HepG2 (cell line): ENCODE measurements around the gene LMF2. TPM values are rescaled to one million over a fixed set of nuclear protein-coding genes. Genes with fewer than 3 reads are reported as not detected.

Experiments used
- ATAC-seq: fragments of 200-7000 bp; cut with Tn5 transposase; 3 replicates; pipeline ENCODE4 v1.9.1; 2020; ENCODE audit warnings: mild to moderate bottlenecking, moderate library complexity
- BruUV-seq: library from RNA; stranded (reverse); fragments of 400-500 nt; replicated peaks from 2 replicates; lab custom pipeline; 2021; lab: Mats Ljungman, UMichigan
- CTCF ChIA-PET: fragments of 300-600 bp; formaldehyde crosslinking; extraction: SDS; loops from one replicate; lab custom pipeline; 2021; ENCODE audit warnings: low total read pairs, inconsistent platforms, low intra/inter-chr PET ratio; lab: Yijun Ruan, JAX
- POLR2A ChIA-PET: fragments of 350-600 bp; sonication (Branson Sonifier 250); formaldehyde crosslinking; loops from one replicate; lab custom pipeline; 2020; ENCODE audit warnings: antibody characterized with exemption, inconsistent platforms; lab: Yijun Ruan, JAX
- DNase-seq: peaks from one replicate; pipeline ENCODE4 v3.0.0-alpha.2; 2015; ENCODE audit warnings: low spot score
- FAIRE-seq: peaks from 3 replicates; lab custom pipeline; 2011; peaks lifted over from hg19 to GRCh38; lab: Jason Lieb, UNC
- H2AFZ ChIP-seq: one replicate; pipeline ENCODE4 v1.6.1; 2011; ENCODE audit warnings: low read length, inconsistent platforms
- H3K27ac ChIP-seq: fragments of 300-600 bp; 3 replicates; pipeline ENCODE4 v1.8.0; 2011; ENCODE audit warnings: mixed run types, mild to moderate bottlenecking, mixed read lengths, low read length, inconsistent platforms; ENCODE audit not compliant: insufficient read depth; ENCODE audit errors: extremely low read length
- H3K27me3 ChIP-seq, 2 experiments: fragments of 200-600 bp in 1 of 2; 2 replicates in 1 of 2; 3 replicates in 1 of 2; pipeline versions ENCODE4 v1.6.0 to v1.8.0; 2011; ENCODE audit warnings: low read length in 2 of 2, mild to moderate bottlenecking in 2 of 2, moderate library complexity in 2 of 2, inconsistent platforms in 1 of 2; ENCODE audit not compliant: insufficient read depth in 2 of 2, control insufficient read depth in 1 of 2
- H3K36me3 ChIP-seq, 2 experiments: fragments of 200-600 bp in 1 of 2; replicated peaks in 1 of 2; 2 replicates in 1 of 2; 3 replicates in 1 of 2; pipeline versions ENCODE4 v1.5.1 to v1.8.0; 2011; ENCODE audit warnings: low read length in 2 of 2, inconsistent platforms in 1 of 2; ENCODE audit not compliant: insufficient read depth in 2 of 2, control insufficient read depth in 1 of 2
- H3K4me1 ChIP-seq: 2 replicates; pipeline ENCODE4 v1.5.1; 2012; ENCODE audit warnings: low read length, inconsistent platforms; ENCODE audit not compliant: insufficient read depth
- H3K4me2 ChIP-seq: 2 replicates; pipeline ENCODE4 v1.6.0; 2011; ENCODE audit warnings: low read depth, low read length, inconsistent platforms
- H3K4me3 ChIP-seq, 3 experiments: fragments of 200-600 bp in 1 of 3; sonication (generic), shearing (Covaris generic) in 1 of 3; replicated peaks in 1 of 3; 2 replicates each; pipeline ENCODE4 v1.5.1; 2011 to 2016; ENCODE audit warnings: low read length in 3 of 3, inconsistent platforms in 2 of 3, low read depth in 2 of 3, mild to moderate bottlenecking in 2 of 3, control low read depth in 1 of 3, mixed read lengths in 1 of 3; ENCODE audit not compliant: insufficient read depth in 1 of 3
- H3K79me2 ChIP-seq: one replicate; pipeline ENCODE4 v1.6.1; 2011; ENCODE audit warnings: low read length, inconsistent platforms; ENCODE audit not compliant: insufficient read depth
- H3K9ac ChIP-seq: 2 replicates; pipeline ENCODE4 v1.6.0; 2011; ENCODE audit warnings: mild to moderate bottlenecking, low read depth, low read length, inconsistent platforms; ENCODE audit not compliant: insufficient read depth
- H3K9me3 ChIP-seq: 2 replicates; pipeline ENCODE4 v1.5.1; 2012; ENCODE audit warnings: mild to moderate bottlenecking, low read length
- H4K20me1 ChIP-seq: 2 replicates; pipeline ENCODE4 v1.6.0; 2011; ENCODE audit warnings: inconsistent platforms, mild to moderate bottlenecking, low read length, moderate library complexity; ENCODE audit not compliant: insufficient read depth
- ATF7-NPFF ChIP-seq: sonication (generic); formaldehyde crosslinking; IDR thresholded peaks from 2 replicates; pipeline ENCODE4 v1.8.1; 2023; ENCODE audit warnings: mild to moderate bottlenecking, low read depth, missing genetic modification reagents, moderate library complexity
- BCL3 ChIP-seq: sonication (generic); formaldehyde crosslinking; IDR thresholded peaks from 2 replicates; pipeline ENCODE4 v1.5.1; 2020; ENCODE audit warnings: mild to moderate bottlenecking, missing genetic modification reagents, moderate library complexity
- CREB1 ChIP-seq, 2 experiments: fragments of 450-650 bp in 1 of 2; IDR thresholded peaks; 2 replicates each; pipeline ENCODE4 v1.6.1; 2016 to 2017; ENCODE audit warnings: control low read depth in 1 of 2, mild to moderate bottlenecking in 1 of 2, missing compliant biosample characterization in 1 of 2, missing genetic modification characterization in 1 of 2
- FOXP4 ChIP-seq: sonication (generic); formaldehyde crosslinking; IDR thresholded peaks from 2 replicates; pipeline ENCODE4 v1.4.0; 2020; ENCODE audit warnings: missing genetic modification reagents
- HMGXB4 ChIP-seq, 2 experiments: sonication (generic) in 1 of 2; formaldehyde crosslinking in 1 of 2; IDR thresholded peaks; 2 replicates each; pipeline versions ENCODE4 v1.4.0 to v1.6.1; 2018 to 2020; ENCODE audit warnings: missing genetic modification reagents in 2 of 2, borderline replicate concordance in 1 of 2, low read depth in 1 of 2, mild to moderate bottlenecking in 1 of 2, missing biosample characterization in 1 of 2
- HNF4G ChIP-seq, 2 experiments: sonication (generic) in 1 of 2; formaldehyde crosslinking in 1 of 2; IDR thresholded peaks; 2 replicates each; pipeline versions ENCODE4 v1.4.0 to v1.6.1; 2011 to 2020; ENCODE audit warnings: borderline replicate concordance in 2 of 2, low read depth in 2 of 2, mild to moderate bottlenecking in 2 of 2, low read length in 1 of 2, missing genetic modification reagents in 1 of 2, moderate library complexity in 1 of 2
- KLF16 ChIP-seq, 2 experiments: sonication (generic) in 1 of 2; formaldehyde crosslinking in 1 of 2; IDR thresholded peaks; 2 replicates each; pipeline versions ENCODE4 v1.6.1 to v1.8.0; 2016 to 2023; ENCODE audit warnings: missing genetic modification reagents in 2 of 2, missing compliant biosample characterization in 1 of 2
- LRRFIP1 ChIP-seq: sonication (generic); formaldehyde crosslinking; conservative IDR thresholded peaks from 2 replicates; pipeline ENCODE4 v1.4.0; 2020; ENCODE audit warnings: missing genetic modification reagents
- MTERF4 ChIP-seq: sonication (generic); formaldehyde crosslinking; IDR thresholded peaks from 2 replicates; pipeline ENCODE4 v1.8.0; 2023; ENCODE audit warnings: mild to moderate bottlenecking, missing genetic modification reagents
- PAX8 ChIP-seq: sonication (generic); formaldehyde crosslinking; IDR thresholded peaks from 2 replicates; pipeline ENCODE4 v1.8.0; 2022; ENCODE audit warnings: mild to moderate bottlenecking, missing genetic modification reagents, borderline replicate concordance
- RXRA ChIP-seq: sonication (generic); formaldehyde crosslinking; IDR thresholded peaks from 2 replicates; pipeline ENCODE4 v1.5.1; 2020; ENCODE audit warnings: missing genetic modification reagents
- ZFP36L2 ChIP-seq: sonication (generic); formaldehyde crosslinking; IDR thresholded peaks from 2 replicates; pipeline ENCODE4 v1.4.0; 2020; ENCODE audit warnings: missing genetic modification reagents
- ZNF234 ChIP-seq: sonication (generic); formaldehyde crosslinking; conservative IDR thresholded peaks from 2 replicates; pipeline ENCODE4 v1.5.1; 2020; ENCODE audit warnings: mild to moderate bottlenecking, missing genetic modification reagents
- ZNF337 ChIP-seq: sonication (generic); formaldehyde crosslinking; IDR thresholded peaks from 2 replicates; pipeline ENCODE4 v1.5.1; 2020; ENCODE audit warnings: missing genetic modification reagents, low read depth, mild to moderate bottlenecking, borderline replicate concordance
- ZNF510 ChIP-seq: sonication (generic); formaldehyde crosslinking; IDR thresholded peaks from 2 replicates; pipeline ENCODE4 v1.4.0; 2020; ENCODE audit warnings: low read depth, mild to moderate bottlenecking, missing genetic modification reagents
- WGBS: methylation state at CpG from one replicate; pipeline ENCODE4 v1.1.6; 2017; ENCODE audit warnings: low lambda C conversion rate; 5-methylcytosine and 5-hydroxymethylcytosine counted together
- in situ Hi-C: cut with HindIII; loops from 2 replicates; pipeline ENCODE4 v1.10.0; 2017; ENCODE audit warnings: low pct_unique_long_range_greater_than_20kb; ENCODE audit not compliant: extremely low pct_ligation_motif_present
- intact Hi-C: fragments of 100-400 bp; cut with micrococcal nuclease; formaldehyde crosslinking; loops from one replicate; pipeline ENCODE4 v1.10.0; 2022; ENCODE audit not compliant: unreplicated experiment
- polyA plus RNA-seq, 8 experiments: library from polyadenylated mRNA; depleted of rRNA in 3 of 8; stranded (reverse) in 7 of 8; unstranded in 1 of 8; fragments of >200 nt; fragmentation: Illumina TruSeq in 4 of 8; extraction: Trizol in 4 of 8; gene quantifications; 2 replicates each; pipeline versions ENCODE4 v1.2.1 to v1.2.3, GENCODE V29; 2011 to 2016; ENCODE audit warnings: low read depth in 4 of 8, missing spikeins in 1 of 8, mixed read lengths in 1 of 8; ENCODE audit not compliant: insufficient read depth in 1 of 8
- total RNA-seq, 5 experiments: library from RNA; depleted of rRNA; stranded (reverse); fragments of >200 nt; fragmentation: Illumina TruSeq; extraction: Trizol; gene quantifications; 2 replicates each; pipeline ENCODE4 v1.2.3, GENCODE V29; 2016; ENCODE audit warnings: low read depth in 1 of 5

Gene LMF2
- total and polyA plus RNA-seq, 2 of the 13 experiments (the other 11 are each of a cell fraction or from before 2014, with no cell fraction given): 23.3 to 30.6 TPM

DNA sequence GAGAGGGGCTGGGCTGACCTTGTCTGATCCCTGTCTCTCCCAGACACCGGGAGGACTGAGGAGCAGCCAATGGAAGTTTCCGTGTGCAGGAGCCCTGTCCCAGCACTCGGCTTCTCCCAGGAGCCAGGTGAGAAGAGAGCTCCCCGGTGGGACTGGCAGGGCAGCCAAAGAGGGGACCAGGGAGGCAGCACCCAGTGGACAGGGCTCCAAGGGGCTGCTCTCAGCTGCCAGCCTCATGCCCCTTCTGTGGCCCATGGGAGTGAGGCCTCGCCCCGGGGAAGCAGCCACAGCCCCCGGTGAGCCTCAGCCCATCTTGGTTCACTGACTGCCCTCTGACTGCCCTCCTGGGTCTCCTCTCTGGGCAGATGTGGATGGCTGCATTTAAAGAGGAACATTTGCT, 11.1 kb upstream of the LMF2 start:
- WGBS: 90% methylated on average over 2 of the region's 7 CpGs
- POLR2A ChIA-PET: no interaction called here
- TF ChIP-seq HMGXB4 (CRISPR knock-in tag; IDR thresholded peaks at IDR 0.05; ENCODE audit: borderline replicate concordance in 1 of 2, low read depth in 1 of 2) (no peak), KLF16 (CRISPR knock-in tag; IDR thresholded peaks at IDR 0.05) (no peak), ZFP36L2 (CRISPR knock-in tag) (no peak), ZNF510 (CRISPR knock-in tag) (no peak), RXRA (CRISPR knock-in tag) (no peak), BCL3 (no peak), ZNF337 (CRISPR knock-in tag) (no peak), ZNF234 (CRISPR knock-in tag) (no peak), LRRFIP1 (CRISPR knock-in tag) (no peak), ATF7-NPFF (no peak), HNF4G (IDR thresholded peaks at IDR 0.05; ENCODE audit: borderline replicate concordance, low read depth, low read length) (no peak), HNF4G (CRISPR knock-in tag; IDR thresholded peaks at IDR 0.05; ENCODE audit: borderline replicate concordance, low read depth) (no peak), CREB1 (IDR thresholded peaks at IDR 0.05) (no peak), CREB1 (CRISPR knock-in tag; IDR thresholded peaks at IDR 0.05) (no peak), FOXP4 (CRISPR knock-in tag) (no peak), PAX8 (CRISPR knock-in tag) (no peak), MTERF4 (CRISPR knock-in tag) (no peak)

More for the DNA sequence above, 11.1 kb upstream of the LMF2 start:
- Histone ChIP-seq H3K79me2 (peaks cover 20% of the 10 kb centered on the region), H3K4me1 (peaks cover 3% of the 10 kb centered on the region), H3K4me2 (no peak overlapping the region), H3K27ac (no peak overlapping the region), H4K20me1 (peaks cover 8% of the 10 kb centered on the region; the same call in 1 of the 2 replicates), H3K36me3 (peaks cover 22 to 63% of the 10 kb centered on the region in 2 experiments), H3K9me3 (no peaks in the 10 kb centered on the region), H3K27me3 (no peaks in the 10 kb centered on the region), H2AFZ (no peak overlapping the region), H3K4me3 (no peak overlapping the region), H3K9ac (no peak overlapping the region)
- FAIRE-seq: no peak
- in situ Hi-C loops: no loop called here
- CTCF ChIA-PET: no interaction called here
- no peak for DNase-seq
- intact Hi-C loops: no loop called here
- ATAC-seq: no peak
- BruUV-seq: no TSS peak
